Astrocyte of the spinal cord (primary cell): ENCODE measurements around the gene SYDE1.
"Not testable (repeated sequence)": the region's sequence is repeated elsewhere in the genome, so short reads cannot be mapped to it uniquely, and the experiment has no call there.

Experiments
- DNase-seq: peaks from one replicate; pipeline ENCODE4 v3.0.0; 2011; ENCODE audit warnings: low read depth, low spot score
- H3K4me3 ChIP-seq: 2 replicates; pipeline ENCODE4 v1.5.1; 2011; ENCODE audit warnings: low read depth, mild to moderate bottlenecking, low read length, moderate library complexity
- in situ Hi-C: cut with HindIII; loops from 2 replicates; pipeline ENCODE4 v1.10.0; 2017; ENCODE audit warnings: low sequenced_read_pairs
- TF ChIP-seq, protein P1 (sequence below): IDR thresholded peaks from 2 replicates; pipeline ENCODE4 v1.5.1; 2012; ENCODE audit warnings: low read depth, mild to moderate bottlenecking, low read length, inconsistent platforms

SYDE1 gene, protein sequence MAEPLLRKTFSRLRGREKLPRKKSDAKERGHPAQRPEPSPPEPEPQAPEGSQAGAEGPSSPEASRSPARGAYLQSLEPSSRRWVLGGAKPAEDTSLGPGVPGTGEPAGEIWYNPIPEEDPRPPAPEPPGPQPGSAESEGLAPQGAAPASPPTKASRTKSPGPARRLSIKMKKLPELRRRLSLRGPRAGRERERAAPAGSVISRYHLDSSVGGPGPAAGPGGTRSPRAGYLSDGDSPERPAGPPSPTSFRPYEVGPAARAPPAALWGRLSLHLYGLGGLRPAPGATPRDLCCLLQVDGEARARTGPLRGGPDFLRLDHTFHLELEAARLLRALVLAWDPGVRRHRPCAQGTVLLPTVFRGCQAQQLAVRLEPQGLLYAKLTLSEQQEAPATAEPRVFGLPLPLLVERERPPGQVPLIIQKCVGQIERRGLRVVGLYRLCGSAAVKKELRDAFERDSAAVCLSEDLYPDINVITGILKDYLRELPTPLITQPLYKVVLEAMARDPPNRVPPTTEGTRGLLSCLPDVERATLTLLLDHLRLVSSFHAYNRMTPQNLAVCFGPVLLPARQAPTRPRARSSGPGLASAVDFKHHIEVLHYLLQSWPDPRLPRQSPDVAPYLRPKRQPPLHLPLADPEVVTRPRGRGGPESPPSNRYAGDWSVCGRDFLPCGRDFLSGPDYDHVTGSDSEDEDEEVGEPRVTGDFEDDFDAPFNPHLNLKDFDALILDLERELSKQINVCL

DNA sequence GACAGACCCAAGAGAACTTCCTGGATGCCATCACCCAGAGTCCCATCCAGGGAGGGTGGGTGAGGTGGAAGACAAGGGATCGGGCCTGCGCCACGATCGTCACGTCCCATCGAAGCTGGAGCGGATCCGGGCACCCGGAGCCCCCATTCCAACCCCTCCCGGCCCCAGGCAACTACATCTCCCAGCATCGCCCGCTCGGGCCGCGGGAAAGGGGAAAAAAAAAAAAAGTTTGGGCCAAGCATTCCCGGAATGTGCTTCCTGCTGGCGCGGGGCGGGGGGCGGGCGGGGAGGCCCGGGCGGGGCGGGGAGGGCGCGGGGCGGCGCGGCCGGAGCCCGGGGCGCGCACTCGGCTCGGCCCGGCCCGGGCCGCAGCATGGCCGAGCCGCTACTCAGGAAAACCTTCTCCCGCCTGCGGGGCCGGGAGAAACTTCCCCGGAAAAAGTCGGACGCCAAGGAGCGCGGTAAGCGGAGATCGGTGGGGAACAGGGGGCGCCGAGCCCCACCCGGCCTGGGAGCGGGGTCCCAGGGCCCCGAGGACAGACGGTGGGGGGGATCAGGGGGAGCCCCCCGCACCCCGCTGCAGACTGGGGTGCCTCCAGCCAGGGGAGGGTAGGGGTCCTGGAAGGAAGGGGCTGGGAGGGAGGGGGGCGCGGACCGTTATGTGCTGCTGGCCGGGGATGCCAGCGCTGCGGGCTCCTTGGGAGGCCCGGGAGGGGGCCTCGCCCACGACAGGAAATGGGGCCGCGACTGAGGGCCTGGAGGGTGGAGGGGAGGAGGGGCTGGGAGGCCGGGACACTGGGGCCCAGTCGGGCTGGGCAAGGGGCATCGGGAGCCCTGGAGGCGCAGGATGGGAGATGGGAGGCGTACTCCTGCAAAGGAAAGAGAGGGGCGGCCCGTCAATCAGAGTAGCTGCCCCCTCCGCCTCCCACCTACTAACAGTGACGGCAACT, at the start of gene SYDE1:
TSS of gene SYDE1 (plus strand) at position 341 of the 950 bp plus-strand sequence. CDS start at position 374, 33 bp downstream.
- in situ Hi-C loops, result no loop called here
- peak; percentile 68 for DNase-seq
- TF ChIP-seq, protein P1, sequence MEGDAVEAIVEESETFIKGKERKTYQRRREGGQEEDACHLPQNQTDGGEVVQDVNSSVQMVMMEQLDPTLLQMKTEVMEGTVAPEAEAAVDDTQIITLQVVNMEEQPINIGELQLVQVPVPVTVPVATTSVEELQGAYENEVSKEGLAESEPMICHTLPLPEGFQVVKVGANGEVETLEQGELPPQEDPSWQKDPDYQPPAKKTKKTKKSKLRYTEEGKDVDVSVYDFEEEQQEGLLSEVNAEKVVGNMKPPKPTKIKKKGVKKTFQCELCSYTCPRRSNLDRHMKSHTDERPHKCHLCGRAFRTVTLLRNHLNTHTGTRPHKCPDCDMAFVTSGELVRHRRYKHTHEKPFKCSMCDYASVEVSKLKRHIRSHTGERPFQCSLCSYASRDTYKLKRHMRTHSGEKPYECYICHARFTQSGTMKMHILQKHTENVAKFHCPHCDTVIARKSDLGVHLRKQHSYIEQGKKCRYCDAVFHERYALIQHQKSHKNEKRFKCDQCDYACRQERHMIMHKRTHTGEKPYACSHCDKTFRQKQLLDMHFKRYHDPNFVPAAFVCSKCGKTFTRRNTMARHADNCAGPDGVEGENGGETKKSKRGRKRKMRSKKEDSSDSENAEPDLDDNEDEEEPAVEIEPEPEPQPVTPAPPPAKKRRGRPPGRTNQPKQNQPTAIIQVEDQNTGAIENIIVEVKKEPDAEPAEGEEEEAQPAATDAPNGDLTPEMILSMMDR, result no peak

DNA sequence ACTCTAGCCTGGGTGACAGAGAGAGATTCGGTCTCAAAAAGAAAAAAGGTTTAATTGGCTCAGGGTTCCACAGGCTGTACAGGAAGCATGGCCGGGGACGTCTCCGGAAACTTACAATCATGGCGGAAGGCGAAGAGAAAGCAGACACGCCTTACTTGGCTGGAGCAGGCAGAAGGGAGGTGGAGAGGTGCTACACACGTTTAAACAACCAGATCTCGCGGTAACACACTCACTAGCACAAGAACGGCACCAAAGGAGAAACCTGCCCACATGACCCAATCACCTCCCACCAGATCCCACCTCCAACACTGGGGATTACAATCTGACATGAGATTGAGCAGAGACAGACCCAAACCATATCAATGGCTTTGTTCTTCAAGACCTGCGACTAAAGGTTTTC, 45.2 kb upstream of the SYDE1 start:
- in situ Hi-C loops, result no loop called here
- TF ChIP-seq, protein P1, result no peak
- no peak overlapping the region for H3K4me3 ChIP-seq
- no peak for DNase-seq

More for the DNA sequence above, at the start of gene SYDE1:
- peak within 1 kb of the TSS; percentile 77 for H3K4me3 ChIP-seq

DNA sequence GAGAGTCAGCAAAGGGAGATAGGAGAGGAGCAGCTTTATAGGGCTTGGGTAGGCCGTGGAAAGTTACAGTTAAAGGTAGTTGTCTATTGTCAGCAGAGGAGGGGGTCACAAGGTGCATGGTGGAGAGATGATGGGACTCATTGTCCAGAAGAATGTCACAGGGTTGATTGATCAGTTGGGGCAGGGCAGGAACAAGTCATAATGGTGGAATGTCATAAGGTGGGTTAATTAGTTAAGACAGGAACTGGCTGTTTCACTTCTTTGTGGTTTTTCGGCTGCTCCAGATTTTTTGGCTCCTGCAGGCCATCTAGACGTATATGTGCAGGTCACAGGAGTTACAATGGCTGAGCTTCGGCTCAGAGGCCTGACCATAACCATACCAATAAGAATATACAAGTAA, 36.8 kb upstream of the SYDE1 start:
- DNase-seq, H3K4me3 ChIP-seq, in situ Hi-C loops: not testable (repeated sequence)

DNA sequence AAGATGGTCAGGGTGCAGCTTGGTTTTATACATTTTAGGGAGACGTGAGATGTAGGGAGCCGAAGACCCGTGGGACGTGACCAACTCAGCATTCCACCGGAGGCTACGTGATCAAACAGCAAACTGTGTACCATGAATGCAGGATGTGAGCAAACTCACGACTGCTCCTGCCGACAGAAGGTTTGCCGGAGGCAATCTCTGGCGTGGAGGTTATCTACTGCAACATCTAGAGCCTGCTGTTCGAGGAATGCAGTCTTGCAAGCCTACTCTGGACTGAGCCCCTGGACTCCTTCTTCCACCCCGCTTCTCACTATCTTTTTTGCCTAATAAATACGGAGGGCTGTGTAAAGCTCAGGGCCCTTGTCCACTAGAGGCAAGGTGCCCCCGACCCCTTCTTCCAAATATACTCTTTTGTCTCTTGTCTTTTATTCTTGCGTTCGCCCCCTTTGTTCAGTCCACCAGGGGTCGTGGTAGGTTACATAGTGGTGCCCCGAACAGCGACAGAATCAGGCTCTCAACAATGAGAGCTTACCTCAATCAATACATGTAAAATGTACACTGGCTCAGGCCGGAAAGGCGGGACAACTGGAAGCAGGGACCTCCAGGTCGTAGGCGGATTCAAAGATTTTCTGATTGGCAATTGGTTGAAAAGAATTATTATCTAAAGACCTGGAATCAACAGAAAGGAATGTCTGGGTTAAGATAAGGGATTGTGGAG, 34.1 kb upstream of the SYDE1 start:
- H3K4me3 ChIP-seq, result no peak overlapping the region
- TF ChIP-seq, protein P1, result no peak
- in situ Hi-C loops, result no loop called here
- no peak for DNase-seq

DNA sequence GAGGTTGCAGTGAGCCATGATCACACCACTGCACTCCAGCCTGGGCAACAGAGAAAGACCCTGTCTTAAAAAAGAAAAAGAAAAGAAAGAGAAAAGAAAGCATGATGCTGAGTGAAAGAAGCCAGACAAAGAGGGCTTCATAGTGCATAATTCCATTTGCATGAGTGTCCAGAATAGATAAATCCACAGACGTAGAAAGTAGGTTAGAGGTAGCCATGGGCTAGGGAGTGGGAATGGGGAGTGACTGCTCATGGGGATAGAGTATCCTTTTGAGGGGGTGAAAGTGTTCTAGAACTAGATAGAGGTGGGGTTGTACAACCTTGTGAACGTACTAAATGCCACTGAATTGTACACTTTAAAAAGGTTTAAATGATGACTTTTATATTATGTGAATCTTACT, 32.8 kb upstream of the SYDE1 start:
- in situ Hi-C loops, result no loop called here
- no peak for DNase-seq
- TF ChIP-seq, protein P1, result no peak
- H3K4me3 ChIP-seq, result no peak overlapping the region

DNA sequence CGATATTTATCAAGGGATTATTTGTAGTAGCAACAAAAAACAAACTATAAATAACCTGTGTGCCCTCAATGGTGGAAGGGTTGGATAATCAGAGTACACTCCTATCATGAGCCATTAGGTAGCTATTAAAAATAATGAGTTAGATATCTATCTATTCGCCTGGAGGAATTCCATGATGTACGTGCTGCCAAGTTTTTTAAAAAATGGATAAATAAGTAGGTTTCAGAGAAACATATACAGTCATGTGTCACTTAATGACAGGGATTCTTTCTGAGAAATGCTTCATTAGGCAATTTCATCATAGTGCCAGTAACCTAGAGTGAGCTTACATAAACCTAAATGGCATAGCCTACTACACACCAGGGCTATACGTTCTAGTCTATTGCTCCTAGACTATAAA, 31.4 kb upstream of the SYDE1 start:
- TF ChIP-seq, protein P1, result no peak
- in situ Hi-C loops, result no loop called here

DNA sequence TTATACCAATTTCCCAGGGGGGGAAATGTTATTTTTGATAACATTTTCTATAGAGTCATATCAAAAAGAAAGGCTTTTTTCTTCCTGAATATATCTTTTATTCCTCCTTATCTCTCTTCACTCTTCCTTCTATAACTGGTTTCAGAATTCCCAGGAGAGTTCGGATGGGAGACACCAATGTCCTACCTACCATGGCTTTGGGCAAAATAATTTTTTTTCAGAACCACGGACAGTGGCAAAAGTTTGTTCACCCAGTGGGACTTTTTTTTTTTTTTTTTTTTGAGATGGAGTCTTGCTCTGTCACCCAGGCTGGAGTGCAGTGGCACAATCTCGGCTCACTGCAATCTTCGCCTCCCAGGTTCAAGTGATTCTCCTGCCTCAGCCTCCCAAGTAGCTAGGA, 27.2 kb upstream of the SYDE1 start:
- H3K4me3 ChIP-seq, in situ Hi-C loops: not testable (repeated sequence)

More for the DNA sequence above, 31.4 kb upstream of the SYDE1 start:
- no peak for DNase-seq
- no peak overlapping the region for H3K4me3 ChIP-seq

More for the DNA sequence above, 27.2 kb upstream of the SYDE1 start:
- DNase-seq, result not testable (repeated sequence)
